Uterus (tissue), 2 donors: Measurements from ENCODE around the gene OTUD4.

Experiments
- CTCF ChIP-seq, 4 experiments: fragments of 200-600 bp in 2 of 4; fragments of 450-650 bp in 2 of 4; sonication (generic) in 2 of 4; IDR thresholded peaks; one replicate each; pipeline ENCODE4 v1.5.1; 2016 to 2019; ENCODE audit warnings: antibody characterized with exemption in 4 of 4, mild to moderate bottlenecking in 2 of 4, moderate library complexity in 1 of 4
- POLR2A ChIP-seq, 2 donors: fragments of 450-650 bp; IDR thresholded peaks; one replicate each; pipeline ENCODE4 v1.6.1; 2016; ENCODE audit warnings: antibody characterized with exemption in 2 of 2, mild to moderate bottlenecking in 1 of 2, moderate library complexity in 1 of 2

- TF ChIP-seq POLR2A (IDR thresholded peaks at IDR 0.05) (no peak), CTCF (IDR thresholded peaks at IDR 0.05) (no peak)
Measured at GRCh38 chr4:145218251-145218650, 37.9 kb upstream of the OTUD4 start.
